ENCODE measurements around the gene PALM.
"Not testable (repeated sequence)": the region's sequence is repeated elsewhere in the genome, so short reads cannot be mapped to it uniquely, and the experiment has no call there.

The PALM gene, protein sequence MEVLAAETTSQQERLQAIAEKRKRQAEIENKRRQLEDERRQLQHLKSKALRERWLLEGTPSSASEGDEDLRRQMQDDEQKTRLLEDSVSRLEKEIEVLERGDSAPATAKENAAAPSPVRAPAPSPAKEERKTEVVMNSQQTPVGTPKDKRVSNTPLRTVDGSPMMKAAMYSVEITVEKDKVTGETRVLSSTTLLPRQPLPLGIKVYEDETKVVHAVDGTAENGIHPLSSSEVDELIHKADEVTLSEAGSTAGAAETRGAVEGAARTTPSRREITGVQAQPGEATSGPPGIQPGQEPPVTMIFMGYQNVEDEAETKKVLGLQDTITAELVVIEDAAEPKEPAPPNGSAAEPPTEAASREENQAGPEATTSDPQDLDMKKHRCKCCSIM

DNA sequence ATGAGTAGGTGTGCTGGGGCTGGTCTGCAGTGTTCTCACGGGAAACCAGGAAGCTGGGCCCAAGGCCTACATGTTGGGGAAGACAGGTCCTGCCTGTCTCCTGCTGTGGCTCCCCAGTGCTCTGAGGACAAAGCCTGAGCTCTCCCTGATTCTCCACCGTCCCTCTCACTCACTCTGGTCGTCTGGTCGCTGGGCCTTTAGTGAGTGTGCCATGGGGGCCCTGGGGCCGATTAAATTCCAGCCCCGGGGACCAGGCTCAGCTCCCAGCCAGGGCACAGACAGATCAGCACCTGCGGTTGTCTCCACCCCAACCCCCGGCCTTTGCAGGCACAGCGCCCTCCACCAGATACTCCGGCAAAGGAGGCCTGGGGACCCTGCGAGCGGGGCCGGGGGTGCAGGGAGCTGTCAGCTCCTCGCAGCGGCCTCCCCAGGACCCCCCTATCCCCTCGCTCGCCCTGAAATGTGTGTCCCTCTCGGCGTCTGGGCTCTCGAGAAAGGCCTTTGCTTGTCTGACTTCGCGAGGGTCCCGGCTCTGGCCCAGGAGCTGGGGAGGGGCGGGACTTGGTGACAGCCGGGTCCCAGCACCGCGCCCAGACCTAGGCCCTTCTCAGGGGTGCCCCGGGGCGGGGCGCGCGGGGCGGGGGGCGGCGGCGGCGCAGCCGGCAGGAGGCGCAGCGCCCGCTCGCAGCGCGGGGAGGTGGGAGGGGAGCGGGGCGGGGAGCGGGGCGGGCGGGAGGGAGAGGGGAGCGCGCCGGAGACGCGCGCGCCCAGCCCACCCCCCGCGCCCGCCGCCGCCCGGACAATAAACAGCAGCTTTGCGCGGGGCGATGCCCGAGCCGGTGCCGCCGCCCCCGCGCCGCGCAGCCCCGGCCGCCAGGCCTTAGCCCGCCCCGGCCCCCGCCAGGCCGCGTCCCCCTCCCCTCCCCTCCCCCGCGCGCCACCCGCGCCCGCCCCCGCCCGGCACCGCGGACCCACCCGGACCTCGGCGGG lies at the start of gene PALM:
Gene PALM, plus strand, starts transcription at position 782 of the 990 bp plus-strand sequence. CDS start 212 bp downstream, outside the sequence.
- DNase-seq, result no peak

DNA sequence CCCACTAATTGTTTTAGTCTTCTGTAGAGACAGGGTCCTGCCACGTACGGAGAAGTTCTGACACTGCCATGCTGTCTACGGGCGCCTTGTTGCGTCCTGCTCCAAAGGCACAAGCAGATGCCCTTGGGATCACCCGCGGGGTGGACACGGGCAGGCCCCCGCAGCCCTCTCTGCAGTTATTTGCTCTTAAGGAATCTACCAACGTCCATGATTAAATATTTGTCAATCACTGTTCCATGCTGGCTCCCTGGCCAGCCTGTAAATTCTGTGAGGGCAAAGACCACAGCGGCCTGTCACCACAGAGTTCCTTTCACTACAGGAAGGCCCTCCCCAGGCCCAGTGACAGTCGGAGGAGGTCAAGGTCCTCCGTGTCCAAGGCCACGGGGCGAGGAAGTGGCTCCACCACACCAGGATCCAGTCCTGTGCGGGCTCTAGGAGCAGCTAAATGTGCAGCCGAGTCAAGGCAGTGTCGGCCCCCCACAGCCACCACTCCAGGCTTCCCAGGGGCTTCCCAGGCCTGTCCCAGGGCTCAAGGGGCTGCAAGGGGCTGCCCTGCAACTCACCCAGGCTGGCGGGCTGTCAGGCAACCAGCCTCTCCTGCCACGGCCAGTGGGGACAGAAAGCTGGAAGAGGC lies 47.8 kb upstream of the PALM start:
- DNase-seq, result no peak

DNA sequence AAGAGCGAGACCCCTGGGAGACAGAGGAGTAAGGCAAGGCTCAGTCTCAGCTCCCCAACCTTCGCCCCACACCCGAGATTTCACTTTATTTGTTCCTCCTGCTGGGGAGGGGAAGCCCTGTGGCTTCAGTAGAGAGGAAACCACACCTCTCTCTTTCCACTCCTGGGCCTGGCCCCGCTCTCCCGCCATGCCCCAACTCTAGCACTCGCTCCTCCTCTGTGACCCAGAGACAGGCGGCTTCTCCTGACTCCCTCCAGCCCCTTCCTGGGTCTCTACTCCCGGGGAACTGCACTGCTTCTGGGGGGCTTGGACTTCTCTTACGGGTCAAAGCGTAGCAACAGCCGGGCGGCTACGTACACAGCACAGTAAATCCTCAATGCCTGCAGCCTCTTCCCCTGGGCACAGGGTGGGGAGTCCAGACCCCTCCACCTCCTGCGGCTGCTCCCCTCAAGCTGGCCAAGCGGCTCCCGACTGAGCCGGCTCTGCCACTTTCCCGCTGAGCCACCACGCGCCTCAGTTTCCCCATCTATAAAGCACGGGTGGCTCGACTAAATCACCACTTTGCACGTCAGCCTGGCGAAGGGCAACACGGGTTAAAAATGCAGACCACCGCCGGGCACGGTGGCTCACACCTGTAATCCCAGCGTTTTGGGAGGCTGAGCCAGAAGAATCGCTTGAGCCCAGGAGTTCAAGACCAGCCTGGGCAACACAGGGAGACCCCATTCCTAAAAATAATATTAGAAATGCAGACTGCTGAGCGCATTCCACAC lies 47.1 kb upstream of the PALM start:
- DNase-seq, result peak; percentile 72

DNA sequence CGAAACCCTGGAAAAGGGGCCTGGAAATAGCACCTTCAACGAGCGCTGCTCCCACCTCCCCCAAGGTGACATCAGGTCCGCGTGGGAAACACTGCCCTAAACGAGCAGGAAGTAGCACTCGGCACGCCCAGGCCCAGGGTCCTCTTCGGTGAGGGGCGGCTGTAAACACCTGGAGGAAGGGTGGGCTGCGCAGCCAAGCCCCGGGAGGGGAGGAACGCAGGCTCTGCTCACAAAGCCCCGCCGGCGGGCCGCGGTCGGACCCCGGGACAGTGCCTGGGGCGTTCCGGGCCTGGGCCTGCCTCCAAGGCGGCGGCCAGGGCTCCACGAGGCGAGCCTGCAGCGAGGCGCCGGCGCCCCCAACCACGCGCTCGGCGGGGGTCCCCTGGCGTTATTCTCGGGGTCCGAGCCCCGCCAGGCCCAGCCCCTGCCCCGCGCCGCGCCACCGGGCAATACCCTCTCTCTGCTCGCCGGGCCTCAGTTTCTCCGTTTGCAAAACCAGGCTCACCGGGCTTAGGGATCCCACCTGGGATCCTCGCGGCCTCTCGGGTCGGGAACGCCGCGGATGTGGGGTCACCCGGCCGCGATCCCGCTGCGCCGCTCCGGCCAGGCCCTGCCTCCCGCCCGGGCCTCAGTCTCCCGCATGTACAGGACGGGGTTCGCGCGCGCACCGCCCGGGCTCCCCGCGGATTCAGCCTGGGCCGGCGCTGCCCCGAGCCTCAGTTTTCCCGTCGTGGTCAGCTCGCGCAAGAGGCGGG lies 46.4 kb upstream of the PALM start:
- peak; percentile 61 for DNase-seq

DNA sequence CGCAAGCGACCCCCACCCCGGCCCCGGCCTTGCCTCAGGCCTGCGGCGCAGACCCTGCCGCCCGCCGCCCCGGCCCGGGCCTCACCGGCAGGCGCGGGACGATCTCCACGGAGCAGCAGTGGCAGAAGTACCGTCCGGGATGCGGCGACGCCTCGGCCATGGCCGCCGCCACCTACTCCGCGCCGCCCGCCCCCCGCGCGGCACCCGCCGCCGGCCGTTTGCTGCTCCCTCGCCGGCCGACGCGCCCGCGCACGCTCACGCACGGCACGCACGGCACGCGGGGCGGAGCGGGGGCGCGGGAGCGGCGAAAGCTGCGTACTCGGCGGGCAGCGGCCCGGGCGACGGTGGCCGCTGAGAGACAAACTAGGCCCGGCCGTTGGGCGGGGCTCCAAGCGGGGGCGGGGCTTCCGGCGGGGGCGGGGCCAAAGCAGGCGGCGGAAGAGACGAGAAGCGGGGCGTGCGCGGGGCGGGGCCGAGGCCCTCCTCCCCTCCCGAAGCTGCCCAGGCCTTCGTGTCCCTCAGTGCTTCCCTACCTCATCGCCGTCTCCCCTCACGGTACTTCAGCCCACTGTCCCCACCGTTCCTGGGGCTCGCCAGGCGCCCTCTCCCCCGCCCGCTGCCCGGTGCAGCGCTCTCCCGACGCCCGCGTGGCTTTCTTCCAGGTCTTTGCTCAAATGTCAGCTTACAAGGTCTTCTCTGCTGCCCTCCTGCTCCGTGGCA lies 45.6 kb upstream of the PALM start, which contains the start of gene RNF126:
Gene RNF126, minus strand, starts transcription at position 253 of the 720 bp plus-strand sequence. Its CDS starts 93 bp downstream, at position 160.
- peak; percentile 91 for DNase-seq

DNA sequence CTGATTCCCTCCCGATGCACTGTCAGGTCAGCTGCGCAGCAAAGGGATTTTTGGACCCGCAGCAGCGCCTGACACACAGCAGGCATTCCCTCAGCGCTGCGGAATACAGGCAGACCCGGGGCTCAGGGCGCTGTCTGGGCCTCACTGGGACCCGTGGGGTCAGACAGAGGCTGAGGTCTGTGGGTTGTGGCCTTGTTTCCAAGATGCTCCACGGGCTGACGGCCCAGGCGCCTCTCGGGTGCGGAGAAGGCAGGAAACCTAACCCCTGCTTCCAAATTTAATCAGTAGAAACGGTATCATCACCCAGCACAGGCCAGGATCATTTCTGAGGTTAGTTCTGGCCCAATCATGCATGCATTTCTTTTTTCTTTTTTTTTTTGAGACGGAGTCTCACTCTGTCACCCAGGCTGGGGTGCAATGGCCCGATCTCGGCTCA lies 45.0 kb upstream of the PALM start:
- no peak for DNase-seq

DNA sequence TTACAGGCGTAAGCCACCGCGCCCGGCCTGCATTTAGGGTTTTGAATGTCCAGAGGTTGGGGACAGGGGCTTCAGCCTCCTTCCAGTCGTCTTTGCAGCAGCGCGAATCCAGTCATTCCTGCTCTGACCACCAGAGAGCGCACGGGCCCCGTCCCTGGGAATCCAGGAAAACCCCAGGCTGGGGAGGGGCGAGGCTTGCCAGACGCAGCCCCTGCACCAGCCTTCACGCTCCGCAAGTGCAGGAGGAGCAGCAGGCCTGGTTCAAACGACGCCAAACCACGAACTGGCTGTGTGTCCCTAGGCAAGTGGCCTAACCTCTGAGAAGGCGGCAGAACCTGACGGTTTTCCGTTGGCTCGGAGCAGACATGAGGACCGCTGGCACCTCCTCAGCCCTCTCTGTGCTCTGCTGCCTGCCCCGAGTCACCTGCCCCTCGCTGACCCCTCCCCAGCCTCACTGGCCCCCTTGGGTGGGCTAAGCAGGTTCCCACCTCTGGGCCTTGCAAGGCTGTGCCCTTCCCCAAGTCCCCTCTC lies 43.8 kb upstream of the PALM start:
- DNase-seq, result peak; percentile 80

DNA sequence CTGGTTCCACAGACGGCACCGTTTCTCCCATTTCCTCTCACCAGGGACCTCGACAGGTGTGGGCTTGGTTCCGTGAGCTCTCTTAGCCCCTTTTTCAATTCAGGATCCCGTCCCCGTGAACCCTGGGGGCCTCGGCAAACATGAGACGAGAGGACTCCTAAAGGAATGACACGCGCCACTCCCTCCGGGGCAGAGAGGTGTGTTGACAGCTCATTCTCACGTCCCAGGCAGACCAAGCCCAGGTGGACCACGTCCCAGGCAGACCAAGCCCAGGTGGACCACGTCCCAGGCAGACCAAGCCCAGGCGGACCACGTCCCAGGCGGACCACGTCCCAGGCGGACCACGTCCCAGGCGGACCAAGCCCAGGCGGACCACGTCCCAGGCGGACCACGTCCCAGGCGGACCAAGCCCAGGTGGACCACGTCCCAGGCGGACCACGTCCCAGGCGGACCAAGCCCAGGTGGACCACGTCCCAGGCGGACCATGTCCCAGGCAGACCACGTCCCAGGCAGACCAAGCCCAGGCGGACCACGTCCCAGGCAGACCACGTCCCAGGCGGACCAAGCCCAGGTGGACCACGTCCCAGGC lies 41.7 kb upstream of the PALM start:
- DNase-seq, result not testable (repeated sequence)

DNA sequence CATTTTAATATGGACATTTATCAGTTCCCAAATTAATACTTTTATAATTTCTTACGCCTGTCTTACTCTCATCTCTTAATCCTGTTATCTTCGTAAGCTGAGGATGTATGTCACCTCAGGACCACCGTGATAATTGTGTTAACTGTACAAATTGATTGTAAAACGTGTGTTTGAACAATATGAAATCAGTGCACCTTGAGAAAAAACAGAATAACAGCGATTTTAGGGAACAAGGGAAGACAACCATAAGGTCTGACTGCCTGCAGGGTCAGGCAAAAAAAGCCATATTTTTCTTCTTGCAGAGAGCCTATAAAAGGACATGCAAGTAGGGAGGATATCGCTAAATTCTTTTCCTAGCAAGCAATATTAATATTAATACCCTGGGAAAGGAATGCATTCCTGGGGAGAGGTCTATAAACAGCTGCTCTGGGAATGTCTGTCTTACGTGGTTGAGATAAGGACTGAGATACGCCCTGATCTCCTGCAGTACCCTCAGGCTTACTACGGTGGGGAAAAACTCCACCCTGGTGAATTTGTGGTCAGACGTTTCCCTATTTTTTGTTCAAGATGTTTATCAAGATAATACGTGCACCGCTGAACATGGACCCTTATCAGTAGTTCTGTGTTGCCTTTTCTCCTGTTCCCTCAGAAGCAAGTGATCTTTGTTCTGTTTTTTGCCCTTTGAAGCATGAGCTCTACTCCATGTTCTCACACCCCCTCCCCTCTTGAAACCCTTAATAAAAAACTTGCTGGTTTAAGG lies 39.9 kb upstream of the PALM start:
- DNase-seq, result not testable (repeated sequence)

DNA sequence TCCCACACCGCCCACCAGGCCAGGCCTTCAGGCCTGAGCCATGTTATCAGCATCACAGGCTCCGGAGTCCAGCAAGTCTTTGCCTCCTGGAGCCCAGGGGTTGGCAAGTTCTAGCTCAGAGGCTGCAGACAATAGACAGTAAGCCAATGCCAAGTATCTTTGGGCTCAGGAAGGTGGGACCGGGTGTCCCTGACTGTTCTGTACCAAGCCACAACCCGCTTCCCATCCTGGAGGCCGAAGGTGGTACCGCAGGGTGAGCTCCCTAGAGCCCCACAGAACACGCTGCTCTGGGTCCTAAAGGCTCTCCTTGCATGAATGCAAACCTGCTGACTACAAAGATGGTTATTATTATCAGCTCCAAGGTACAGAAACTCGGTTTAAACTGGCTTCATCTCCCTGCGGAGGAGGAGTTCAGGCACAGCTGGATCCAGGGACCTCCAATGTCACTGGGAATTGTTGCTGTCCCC lies 38.1 kb upstream of the PALM start:
- no peak for DNase-seq

DNA sequence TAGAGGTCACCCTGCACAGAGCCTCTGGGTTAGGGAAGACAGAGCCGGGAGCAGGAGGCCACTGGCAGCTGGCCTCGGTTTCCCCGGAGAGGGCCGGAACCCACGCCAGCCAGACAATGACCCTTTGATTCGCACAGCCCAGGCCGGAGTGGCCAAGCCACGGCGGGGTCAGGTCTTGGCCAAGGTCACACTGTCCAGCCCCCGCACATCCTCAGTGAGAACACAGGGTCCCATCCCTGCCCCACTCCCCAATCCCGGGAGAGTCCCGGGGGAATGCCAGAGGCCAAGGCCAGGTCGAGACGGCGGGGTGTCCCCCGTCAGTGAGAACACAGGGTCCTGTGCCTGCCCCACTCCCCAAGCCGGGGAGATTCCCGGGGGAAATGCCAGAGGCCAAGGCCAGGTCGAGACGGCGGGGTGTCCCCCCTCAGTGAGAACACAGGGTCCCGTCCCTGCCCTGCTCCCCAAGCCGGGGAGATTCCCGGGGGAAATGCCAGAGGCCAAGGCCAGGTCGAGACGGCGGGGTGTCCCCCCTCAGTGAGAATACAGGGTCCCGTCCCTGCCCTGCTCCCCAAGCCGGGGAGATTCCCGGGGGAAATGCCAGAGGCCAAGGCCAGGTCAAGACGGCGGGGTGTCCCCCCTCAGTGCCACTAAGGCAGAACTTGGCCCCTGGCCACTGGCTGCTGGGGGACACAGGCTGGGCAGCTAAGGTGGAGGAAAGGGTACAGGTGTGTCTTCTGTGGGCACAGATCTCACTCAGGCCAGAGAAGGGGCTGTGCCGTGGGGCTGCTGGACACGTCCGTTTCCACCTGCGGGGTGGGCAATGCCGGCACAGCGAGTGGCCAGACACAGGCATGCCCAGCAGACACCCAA lies 34.2 kb upstream of the PALM start:
- no peak for DNase-seq

DNA sequence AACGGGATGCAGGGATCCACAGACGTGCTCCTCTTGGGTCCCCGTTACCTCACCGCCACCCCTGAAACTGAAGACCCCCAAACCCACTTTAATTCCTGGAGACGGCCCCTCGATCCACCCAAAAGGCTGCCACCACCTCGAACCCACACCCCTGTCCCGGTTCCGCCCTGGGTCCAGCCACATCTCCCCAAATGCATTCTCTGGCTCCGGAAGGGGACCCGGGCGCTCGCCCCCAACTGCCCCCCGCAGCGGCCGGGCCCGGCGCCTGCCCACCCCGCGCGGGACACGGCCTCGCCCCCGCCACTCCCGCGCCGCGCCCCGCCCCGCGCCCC lies 32.8 kb upstream of the PALM start:
- DNase-seq, result no peak

DNA sequence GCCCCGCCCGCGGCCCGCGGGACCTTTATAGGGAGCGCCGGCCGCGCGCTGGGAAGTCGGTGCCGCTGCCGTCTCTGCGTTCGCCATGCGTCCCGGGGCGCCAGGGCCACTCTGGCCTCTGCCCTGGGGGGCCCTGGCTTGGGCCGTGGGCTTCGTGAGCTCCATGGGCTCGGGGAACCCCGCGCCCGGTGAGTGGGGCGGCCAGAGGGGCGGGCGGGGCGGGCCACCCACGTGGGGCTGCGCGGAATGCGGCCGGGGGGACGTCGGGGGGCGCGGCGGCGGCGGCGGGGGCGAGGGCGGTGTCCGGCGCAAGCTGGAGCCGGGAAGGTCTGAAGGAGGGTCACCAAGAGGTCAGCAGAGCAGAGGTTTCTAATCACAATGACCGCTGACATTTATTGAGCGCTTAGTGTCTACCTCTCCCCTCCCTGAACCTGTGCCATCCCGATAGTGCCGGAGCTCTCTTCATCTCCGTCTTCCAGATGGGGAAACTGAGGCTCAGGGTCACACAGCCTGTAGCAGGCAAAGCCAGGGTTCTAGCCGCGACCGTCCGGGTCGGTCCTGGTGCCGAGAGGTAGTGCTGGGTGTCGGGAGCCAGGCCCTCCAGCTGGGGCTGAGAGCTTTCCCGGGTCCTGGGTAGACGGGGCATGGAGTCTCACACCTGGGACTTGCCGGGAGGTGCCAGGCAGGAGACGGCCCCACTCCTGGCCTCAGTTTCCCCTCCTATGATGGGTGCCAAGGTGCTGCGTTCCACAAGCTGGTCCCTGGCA lies 32.2 kb upstream of the PALM start, which contains the start of gene FSTL3:
Gene FSTL3, plus strand, starts transcription at position 54 of the 767 bp plus-strand sequence. Its CDS starts 32 bp downstream, at position 86.
- DNase-seq, result no peak

DNA sequence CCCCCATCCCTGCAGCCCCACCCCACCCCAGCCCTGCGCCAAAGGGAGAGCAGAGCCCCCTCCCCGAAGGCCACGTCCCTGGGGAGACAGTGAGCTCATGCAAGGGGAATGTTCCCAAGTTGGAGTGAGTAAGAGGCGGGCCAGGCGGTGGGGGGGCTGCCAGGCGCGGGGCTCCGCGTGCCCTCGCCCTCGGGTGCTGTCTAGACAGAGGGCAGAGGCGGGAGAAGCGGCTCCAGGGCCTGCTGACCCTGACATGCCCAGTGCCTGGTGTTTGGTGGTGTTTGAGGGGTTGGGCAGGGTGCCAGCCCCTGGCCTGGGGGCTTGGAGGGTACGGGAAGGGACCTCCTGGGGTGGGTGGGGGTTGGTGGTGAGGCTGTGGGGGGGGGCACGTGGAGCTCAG lies 31.5 kb upstream of the PALM start:
- DNase-seq, result no peak

DNA sequence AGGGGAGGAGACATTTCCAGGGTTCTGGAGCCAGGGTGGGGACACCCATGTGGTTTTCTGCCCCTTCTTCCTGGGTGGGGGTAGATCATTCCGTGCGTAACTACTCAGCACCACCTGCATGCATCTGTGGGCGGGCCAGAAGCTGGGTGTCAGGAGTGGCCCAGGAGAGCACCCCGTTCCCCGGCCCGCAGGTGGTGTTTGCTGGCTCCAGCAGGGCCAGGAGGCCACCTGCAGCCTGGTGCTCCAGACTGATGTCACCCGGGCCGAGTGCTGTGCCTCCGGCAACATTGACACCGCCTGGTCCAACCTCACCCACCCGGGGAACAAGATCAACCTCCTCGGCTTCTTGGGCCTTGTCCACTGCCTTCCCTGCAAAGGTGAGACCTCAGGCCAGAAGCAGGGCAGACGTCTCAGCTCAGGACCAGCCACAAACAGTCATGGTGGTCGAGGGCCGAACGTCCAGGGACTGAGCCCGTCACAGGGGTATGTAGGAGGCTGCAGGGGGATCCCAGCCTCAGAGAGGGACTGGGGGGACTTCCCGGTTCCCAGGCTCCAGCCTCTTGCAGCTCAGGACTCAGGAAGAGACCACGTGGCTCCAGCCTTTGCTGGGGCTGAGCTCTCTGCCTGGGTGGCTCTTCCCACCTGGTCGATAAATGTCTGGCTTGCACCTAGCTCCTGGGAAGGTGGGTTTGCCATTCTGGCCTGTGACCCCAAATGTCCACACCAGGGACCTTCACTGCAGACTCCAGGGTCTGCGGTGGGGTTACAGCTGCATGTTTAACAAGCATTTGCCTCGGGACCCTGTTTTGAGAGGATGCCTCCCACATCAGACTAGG lies 30.9 kb upstream of the PALM start:
- DNase-seq, result no peak

DNA sequence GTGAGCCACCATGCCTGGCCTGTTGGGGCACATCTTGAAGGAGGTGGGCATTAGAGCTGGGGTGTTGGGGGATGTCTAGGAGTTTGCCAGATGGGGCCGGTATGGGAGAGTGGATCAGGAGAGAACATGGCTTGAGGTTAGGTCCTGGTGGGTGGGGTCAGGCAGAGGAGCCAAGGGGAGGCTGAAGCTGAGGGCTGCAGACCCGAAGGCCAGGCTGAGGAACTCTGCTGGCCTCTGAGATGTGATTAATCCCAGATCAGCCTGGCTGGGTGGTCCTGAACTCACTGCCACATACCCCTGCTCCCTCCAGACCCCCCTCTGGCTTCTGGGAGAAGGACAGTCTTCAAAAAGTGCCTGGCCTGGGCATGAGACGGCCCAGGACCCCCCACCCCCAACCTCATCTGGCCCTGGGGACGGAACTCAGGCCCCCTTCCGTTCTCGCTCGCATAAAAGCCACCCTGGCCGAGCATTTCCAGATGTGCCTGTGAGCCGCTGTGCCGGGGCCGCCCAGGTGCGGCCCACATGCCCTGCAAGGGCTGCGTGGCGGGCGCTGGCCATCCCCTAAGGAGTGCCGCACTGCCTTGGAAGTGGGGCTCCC lies 29.8 kb upstream of the PALM start:
- DNase-seq, result no peak

Measured in CD4-positive, alpha-beta T cell treated with Interferon gamma for 1 hour (primary cell).